ENCODE data around the gene CRABP1.

GRCh38 chr15:78304216-78305066, 35.7 kb upstream of the CRABP1 start:
- TF ChIP-seq CTCF (IDR thresholded peaks at IDR 0.05; ENCODE audit: poor library complexity, severe bottlenecking) (no peak), RAD21 (conservative IDR thresholded peaks at IDR 0.05) (no peak), POLR2AphosphoS5 (IDR thresholded peaks at IDR 0.05) (no peak), REST (IDR thresholded peaks at IDR 0.05; ENCODE audit: borderline replicate concordance) (no peak), MXI1 (conservative IDR thresholded peaks at IDR 0.05; ENCODE audit: poor library complexity, severe bottlenecking) (no peak)

Data from neural cell (in vitro differentiated cells).